ENCODE measurements around the gene ACP3. TPM values are rescaled to one million over a fixed set of nuclear protein-coding genes. Genes with fewer than 3 reads are reported as not detected.

ACP3 gene
- total and polyA plus RNA-seq, 9 of the 15 experiments (the other 6 are each of a cell fraction or from before 2014, with no cell fraction given) = 0.08 to 1.1 (median 0.21) TPM

DNA sequence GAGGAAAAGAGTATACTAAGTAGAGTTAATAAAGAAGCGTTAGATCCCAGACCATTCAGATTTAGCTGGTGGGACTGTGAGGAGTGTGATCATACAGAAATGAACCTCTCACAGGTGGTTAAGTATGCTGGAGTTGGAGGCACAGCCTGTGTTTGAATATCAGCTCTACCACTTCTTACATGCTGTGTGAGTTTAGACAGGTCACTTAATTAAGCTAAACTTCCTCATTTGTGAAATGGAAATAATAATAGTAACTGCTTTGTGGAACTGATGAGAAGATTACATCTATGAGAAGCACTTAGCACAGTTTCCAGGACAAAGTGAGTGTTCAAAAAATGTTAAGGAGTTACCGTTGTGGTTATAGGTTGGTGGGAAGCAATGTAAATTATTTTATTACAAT is 8.4 kb downstream of the ACP3 start:
- TF ChIP-seq, protein P1, sequence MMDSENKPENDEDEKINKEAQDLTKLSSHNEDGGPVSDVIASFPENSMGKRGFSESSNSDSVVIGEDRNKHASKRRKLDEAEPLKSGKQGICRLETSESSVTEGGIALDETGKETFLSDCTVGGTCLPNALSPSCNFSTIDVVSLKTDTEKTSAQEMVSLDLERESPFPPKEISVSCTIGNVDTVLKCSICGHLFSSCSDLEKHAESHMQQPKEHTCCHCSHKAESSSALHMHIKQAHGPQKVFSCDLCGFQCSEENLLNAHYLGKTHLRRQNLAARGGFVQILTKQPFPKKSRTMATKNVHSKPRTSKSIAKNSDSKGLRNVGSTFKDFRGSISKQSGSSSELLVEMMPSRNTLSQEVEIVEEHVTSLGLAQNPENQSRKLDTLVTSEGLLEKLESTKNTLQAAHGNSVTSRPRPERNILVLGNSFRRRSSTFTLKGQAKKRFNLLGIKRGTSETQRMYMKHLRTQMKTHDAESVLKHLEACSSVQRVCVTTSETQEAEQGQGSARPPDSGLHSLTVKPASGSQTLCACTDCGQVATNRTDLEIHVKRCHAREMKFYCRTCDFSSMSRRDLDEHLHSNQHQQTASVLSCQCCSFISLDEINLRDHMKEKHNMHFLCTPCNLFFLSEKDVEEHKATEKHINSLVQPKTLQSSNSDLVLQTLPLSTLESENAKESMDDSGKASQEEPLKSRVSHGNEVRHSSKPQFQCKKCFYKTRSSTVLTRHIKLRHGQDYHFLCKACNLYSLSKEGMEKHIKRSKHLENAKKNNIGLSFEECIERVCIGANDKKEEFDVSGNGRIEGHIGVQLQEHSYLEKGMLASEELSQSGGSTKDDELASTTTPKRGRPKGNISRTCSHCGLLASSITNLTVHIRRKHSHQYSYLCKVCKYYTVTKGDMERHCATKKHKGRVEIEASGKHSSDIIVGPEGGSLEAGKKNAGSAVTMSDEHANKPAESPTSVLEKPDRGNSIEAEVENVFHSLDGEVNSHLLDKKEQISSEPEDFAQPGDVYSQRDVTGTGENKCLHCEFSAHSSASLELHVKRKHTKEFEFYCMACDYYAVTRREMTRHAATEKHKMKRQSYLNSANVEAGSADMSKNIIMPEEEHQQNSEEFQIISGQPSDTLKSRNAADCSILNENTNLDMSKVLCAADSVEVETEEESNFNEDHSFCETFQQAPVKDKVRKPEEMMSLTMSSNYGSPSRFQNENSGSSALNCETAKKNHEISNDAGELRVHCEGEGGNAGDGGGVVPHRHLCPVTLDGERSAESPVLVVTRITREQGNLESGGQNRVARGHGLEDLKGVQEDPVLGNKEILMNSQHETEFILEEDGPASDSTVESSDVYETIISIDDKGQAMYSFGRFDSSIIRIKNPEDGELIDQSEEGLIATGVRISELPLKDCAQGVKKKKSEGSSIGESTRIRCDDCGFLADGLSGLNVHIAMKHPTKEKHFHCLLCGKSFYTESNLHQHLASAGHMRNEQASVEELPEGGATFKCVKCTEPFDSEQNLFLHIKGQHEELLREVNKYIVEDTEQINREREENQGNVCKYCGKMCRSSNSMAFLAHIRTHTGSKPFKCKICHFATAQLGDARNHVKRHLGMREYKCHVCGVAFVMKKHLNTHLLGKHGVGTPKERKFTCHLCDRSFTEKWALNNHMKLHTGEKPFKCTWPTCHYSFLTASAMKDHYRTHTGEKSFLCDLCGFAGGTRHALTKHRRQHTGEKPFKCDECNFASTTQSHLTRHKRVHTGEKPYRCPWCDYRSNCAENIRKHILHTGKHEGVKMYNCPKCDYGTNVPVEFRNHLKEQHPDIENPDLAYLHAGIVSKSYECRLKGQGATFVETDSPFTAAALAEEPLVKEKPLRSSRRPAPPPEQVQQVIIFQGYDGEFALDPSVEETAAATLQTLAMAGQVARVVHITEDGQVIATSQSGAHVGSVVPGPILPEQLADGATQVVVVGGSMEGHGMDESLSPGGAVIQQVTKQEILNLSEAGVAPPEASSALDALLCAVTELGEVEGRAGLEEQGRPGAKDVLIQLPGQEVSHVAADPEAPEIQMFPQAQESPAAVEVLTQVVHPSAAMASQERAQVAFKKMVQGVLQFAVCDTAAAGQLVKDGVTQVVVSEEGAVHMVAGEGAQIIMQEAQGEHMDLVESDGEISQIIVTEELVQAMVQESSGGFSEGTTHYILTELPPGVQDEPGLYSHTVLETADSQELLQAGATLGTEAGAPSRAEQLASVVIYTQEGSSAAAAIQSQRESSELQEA (IDR thresholded peaks at IDR 0.05; ENCODE audit: low read depth) = no peak
- TF ChIP-seq PHB2 (IDR thresholded peaks at IDR 0.05; ENCODE audit: low read depth) (no peak), MIER1 (IDR thresholded peaks at IDR 0.05; ENCODE audit: low read depth) (no peak), NR2C1 (IDR thresholded peaks at IDR 0.05) (no peak), NR2C1 (tag; IDR thresholded peaks at IDR 0.05) (no peak)
- POLR2A ChIA-PET = no interaction called here

More for the DNA sequence above, 8.4 kb downstream of the ACP3 start:
- intact Hi-C loops (cut with micrococcal nuclease) (no loop called here), in situ Hi-C loops (cut with MboI) (no loop called here)
- H3K4me1 ChIP-seq (replicated peaks in 1 of 2; ENCODE audit: control insufficient read depth in 2 of 2, insufficient read depth in 2 of 2, low read length in 2 of 2) = no peaks in the 10 kb centered on the region
- H2AFZ ChIP-seq (ENCODE audit: low read depth, low read length) = no peak overlapping the region
- no peak overlapping the region for H3K4me2 ChIP-seq (ENCODE audit: insufficient read depth, low read length)
- H3K9ac ChIP-seq (ENCODE audit: insufficient read depth in 1 of 2, low read depth in 2 of 2, low read length in 2 of 2) = no peak overlapping the region
- no peak for DNase-seq (ENCODE audit: extremely low read depth in 1 of 4, low spot score in 3 of 4)
- CTCF ChIA-PET (ENCODE audit: low intra/inter-chr PET ratio) = no interaction called here
- no peak overlapping the region for H3K27ac ChIP-seq (ENCODE audit: extremely low read depth, low read depth, low read length)
- WGBS (ENCODE audit: insufficient coverage, low coverage, missing lambda C conversion rate) = 7% methylated on average over 2 of the region's 2 CpGs
- H3K9me3 ChIP-seq (replicated peaks; ENCODE audit: control insufficient read depth, insufficient read depth, low read depth, low read length) = no peaks in the 10 kb centered on the region
- H4K20me1 ChIP-seq (replicated peaks; ENCODE audit: control insufficient read depth, insufficient read depth, low read length) = no peaks in the 10 kb centered on the region
- no peak for ATAC-seq
- H3K79me2 ChIP-seq (ENCODE audit: control insufficient read depth, insufficient read depth, low read length) = no peaks in the 10 kb centered on the region
- no peak overlapping the region for H3K4me3 ChIP-seq
- no peak for FAIRE-seq
- H3K9me1 ChIP-seq (ENCODE audit: control insufficient read depth, insufficient read depth, low read length) = no peaks in the 10 kb centered on the region
- no peaks in the 10 kb centered on the region for H3K27me3 ChIP-seq (ENCODE audit: control insufficient read depth in 2 of 2, insufficient read depth in 2 of 2, low read length in 2 of 2)
- no peaks in the 10 kb centered on the region for H3K36me3 ChIP-seq (ENCODE audit: control insufficient read depth, insufficient read depth, low read length)
- BruUV-seq (replicated peaks) = no TSS peak

Data from K562 (cell line).